ENCODE measurements around the gene CASP3.

The CASP3 gene

GRCh38 chr4:184649026-184649970 lies at the start of gene CASP3, which contains the start of gene PRIMPOL:
TSS of gene CASP3 (minus strand) at chr4:184649447. CDS start at chr4:184638453, 10,994 bp downstream.
TSS of gene PRIMPOL (plus strand) at chr4:184649738. CDS start at chr4:184657141, 7,403 bp downstream.
- DNase-seq, result peak; percentile 89

- DNase-seq, result no peak
Observed at GRCh38 chr4:184697956-184698355, 48.7 kb upstream of the CASP3 start.

GRCh38 chr4:184695178-184695896 lies 46.1 kb upstream of the CASP3 start:
- DNase-seq, result no peak

GRCh38 chr4:184694412-184694956 lies 45.2 kb upstream of the CASP3 start:
- DNase-seq, result no peak

GRCh38 chr4:184693056-184693455 lies 43.8 kb upstream of the CASP3 start:
- DNase-seq, result no peak

GRCh38 chr4:184689681-184690080 lies 40.4 kb upstream of the CASP3 start:
- no peak for DNase-seq

DNA sequence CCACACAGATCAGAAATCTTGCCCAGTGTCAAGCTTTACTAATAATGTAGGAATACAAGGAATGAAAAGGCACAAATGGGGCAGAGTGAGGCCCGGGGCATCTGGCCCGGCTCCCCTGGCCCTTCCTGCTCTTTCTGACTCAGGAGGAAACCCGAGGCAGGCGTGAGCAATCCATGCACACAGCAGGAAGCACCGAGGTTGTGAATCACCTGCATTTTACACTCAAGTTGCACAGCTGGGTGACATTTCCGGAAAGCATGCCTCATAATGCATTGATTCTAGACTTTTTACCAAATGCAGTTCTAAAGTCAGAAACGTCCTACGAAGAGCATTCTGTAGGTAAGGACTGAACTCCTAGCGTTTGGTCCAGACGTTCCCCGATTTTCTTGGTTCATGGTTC lies 39.2 kb upstream of the CASP3 start:
- DNase-seq, result no peak

GRCh38 chr4:184688005-184688404 lies 38.8 kb upstream of the CASP3 start:
- DNase-seq, result no peak

- DNase-seq, result peak; percentile 95
Observed at GRCh38 chr4:184684491-184685189, 35.4 kb upstream of the CASP3 start.

DNA sequence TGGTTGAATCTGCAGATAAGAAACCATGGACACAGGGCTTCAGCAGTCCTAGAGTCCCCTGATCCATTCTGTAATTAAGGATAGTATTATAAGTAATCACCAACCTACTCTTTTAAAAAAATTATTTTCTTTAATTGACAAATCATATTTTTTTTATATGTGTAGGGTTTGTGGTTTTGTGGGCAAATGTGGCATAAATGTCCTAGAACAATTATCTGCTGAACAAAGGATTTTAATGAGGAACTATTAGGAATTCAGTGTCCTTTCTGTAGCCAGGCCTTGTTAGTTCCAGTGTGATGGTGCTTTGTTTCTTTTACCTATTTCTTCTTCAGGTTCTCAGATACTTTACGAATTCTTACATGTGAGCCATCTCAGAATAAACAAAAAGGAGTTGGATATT lies 32.7 kb upstream of the CASP3 start:
- no peak for DNase-seq

DNA sequence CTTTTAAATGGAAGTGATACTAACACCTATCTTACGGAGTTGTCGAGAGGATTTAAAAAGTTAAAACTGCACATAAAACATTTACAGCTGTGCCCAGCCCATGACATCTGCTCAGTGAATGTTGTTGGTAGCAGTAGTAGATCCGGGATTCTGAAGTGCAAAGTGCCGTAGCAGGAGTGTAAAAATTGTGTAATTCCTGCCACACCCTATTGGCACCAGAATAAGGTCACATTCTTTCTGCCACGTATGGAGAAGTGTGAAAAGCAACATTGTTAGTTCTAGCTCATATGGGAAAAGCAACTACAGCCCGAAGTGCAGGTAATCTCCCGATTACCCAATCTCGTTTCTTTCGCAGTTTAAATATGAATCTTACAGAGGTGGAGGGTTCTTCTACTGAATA lies 31.5 kb upstream of the CASP3 start:
- DNase-seq, result peak; percentile 48

DNA sequence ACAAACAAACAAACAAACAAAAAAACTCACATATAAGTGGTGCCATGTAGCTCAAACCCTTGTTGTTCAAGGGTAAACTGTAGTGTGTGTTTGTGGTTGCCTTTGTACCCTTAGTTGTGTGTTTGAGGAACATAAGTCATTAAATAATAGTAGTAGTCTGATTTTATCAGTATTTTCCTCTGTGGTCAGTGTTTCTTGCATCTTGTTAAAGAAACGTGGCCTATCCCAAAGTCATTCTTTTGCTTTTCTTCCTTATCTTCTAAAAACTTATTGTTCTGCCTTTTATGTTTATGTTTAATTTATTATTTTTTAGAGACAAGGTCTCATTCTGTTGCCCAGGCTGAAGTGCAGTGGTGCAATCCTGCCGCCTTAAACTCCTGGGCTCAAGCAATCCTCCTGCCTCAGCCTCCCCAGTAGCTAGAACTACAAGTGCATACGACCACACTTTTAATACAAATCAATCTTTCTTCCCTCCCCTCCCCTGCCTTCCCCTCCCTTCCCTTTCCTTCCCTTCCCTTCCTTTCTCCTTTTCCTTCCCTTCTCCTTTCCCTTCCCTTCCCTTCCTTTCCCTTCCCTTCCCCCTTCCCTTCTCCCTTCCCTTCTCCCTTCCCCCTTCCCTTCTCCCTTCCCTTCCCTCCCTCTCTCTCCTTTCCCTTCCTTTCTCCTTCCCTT lies 26.7 kb upstream of the CASP3 start:
- DNase-seq, result no peak

DNA sequence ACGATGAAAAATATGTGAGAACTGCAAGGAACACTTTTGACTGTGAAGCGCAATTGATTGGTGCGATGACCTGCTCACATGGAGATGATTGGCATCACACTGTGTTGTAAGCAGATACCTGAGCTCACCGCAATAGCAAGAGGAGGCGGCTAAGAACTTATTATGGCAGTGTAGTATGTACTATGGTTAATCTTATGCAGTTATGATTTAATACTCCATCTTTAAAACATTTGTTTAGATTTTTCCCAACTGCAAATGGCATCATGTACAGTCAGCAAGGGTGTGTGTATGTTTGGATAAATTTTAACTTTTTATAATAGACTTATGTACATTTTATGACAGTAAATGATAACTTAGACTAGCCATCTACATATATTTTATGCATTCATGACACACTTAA lies 25.8 kb upstream of the CASP3 start:
- DNase-seq, result no peak

GRCh38 chr4:184674011-184674410 lies 24.8 kb upstream of the CASP3 start:
- DNase-seq, result no peak

DNA sequence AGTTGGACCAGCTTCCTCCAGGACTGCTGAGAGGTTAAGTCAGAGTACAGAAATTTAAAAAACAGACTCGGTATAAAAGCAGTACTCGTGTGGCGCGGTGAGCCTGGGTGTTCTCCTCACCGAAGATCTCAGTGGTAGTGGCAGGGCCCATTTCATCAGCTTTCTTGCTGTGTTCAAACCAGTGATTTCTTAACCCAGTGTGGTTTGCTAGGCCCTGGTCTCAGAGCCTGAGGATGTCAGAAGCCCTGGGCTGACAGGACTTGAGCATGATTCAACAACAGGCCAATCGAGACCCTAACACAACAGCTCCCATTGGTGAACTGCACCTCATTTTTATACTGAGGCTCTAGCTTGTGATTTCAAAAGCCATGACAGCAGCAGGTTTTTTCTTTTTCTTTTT lies 23.5 kb upstream of the CASP3 start:
- DNase-seq, result peak; percentile 69

DNA sequence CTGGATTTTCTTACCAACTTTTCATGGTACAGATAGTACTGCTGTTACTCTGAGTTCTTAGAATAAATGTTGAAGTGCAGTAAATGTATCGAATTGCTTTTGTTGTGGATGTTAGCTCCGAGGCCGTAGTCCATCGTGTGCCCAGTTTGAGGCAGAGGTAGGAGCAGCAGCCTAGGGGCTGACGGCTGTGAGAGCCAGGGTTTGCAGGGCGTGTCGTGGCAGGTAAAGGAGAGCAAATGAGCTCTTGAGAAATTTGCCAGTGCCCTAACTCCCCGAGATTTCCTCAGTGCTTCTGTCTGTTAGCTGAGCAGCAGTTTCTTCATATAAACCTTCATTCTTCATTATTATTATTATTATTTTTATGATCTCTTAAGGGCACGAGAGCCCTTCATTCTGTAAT lies 21.9 kb upstream of the CASP3 start:
- DNase-seq, result no peak

- no peak for DNase-seq
Observed at GRCh38 chr4:184669251-184669650, 20.0 kb upstream of the CASP3 start.

GRCh38 chr4:184668511-184669114 lies 19.4 kb upstream of the CASP3 start:
- peak; percentile 86 for DNase-seq

DNA sequence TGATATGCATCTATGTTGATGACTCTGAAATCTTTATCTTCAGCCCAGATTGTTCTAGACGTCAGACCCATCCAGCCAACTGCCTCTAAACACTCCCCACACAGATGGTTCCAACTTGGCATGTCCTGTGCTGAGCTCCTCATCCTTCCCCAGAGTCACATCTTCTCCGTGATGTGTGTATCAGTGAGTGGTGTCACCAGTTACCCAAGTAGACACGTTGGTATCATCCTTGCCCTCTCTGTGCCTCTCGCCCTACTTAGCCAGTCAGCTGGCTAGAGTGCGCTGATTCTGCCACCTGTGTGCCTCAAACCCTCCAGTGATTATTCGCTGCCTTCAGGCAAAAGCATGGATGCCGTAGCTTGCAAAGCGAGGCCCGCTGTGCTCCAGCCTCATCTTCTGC lies 18.8 kb upstream of the CASP3 start:
- DNase-seq, result no peak

GRCh38 chr4:184666670-184667069 lies 17.4 kb upstream of the CASP3 start:
- DNase-seq, result no peak

GRCh38 chr4:184664445-184665210 lies 15.4 kb upstream of the CASP3 start:
- peak; percentile 61 for DNase-seq
